BLaER1 treated with 17β-estradiol and CSF1 and Interleukin-3, amounts not matched to agents 10 nM and 100 nM (cell line): ENCODE data around the gene CCL4.
"Not testable (repeated sequence)": the region's sequence is repeated elsewhere in the genome, so short reads cannot be mapped to it uniquely, and the experiment has no call there.

Source experiments
- H3K27ac ChIP-seq, 11 experiments: shearing (Covaris generic); formaldehyde crosslinking; 2 replicates each; pipeline ENCODE4 v1.8.1; 2022
- H3K27me3 ChIP-seq, 11 experiments: shearing (Covaris generic); formaldehyde crosslinking; 2 replicates each; pipeline ENCODE4 v1.8.1; 2022
- H3K36me3 ChIP-seq, 11 experiments: shearing (Covaris generic); formaldehyde crosslinking; 2 replicates each; pipeline ENCODE4 v1.8.1; 2022
- H3K4me1 ChIP-seq, 10 experiments: shearing (Covaris generic); formaldehyde crosslinking; 2 replicates each; pipeline ENCODE4 v1.8.1; 2022
- H3K4me2 ChIP-seq, 11 experiments: shearing (Covaris generic); formaldehyde crosslinking; 2 replicates each; pipeline ENCODE4 v1.8.1; 2022
- H3K4me3 ChIP-seq, 10 experiments: shearing (Covaris generic); formaldehyde crosslinking; 2 replicates each; pipeline ENCODE4 v1.8.1; 2022
- H3K9ac ChIP-seq, 11 experiments: shearing (Covaris generic); formaldehyde crosslinking; 2 replicates each; pipeline ENCODE4 v1.8.1; 2022
- H3K9me3 ChIP-seq, 11 experiments: shearing (Covaris generic); formaldehyde crosslinking; replicated peaks in 1 of 11; 2 replicates each; pipeline ENCODE4 v1.8.1; 2022
- H4K20me1 ChIP-seq, 11 experiments: shearing (Covaris generic); formaldehyde crosslinking; 2 replicates each; pipeline ENCODE4 v1.8.1; 2022
- Cebpa-rat ChIP-seq, 11 experiments: shearing (Covaris generic); IDR thresholded peaks; 2 replicates each; pipeline ENCODE4 v1.8.1; 2022

The CCL4 gene

GRCh38 chr17:36108265-36108664, 4.6 kb downstream of the CCL4 start:
- peaks cover 0 to 14% (median 0%) of the 10 kb centered on the region in 11 experiments; a peak in 2 of 22 replicates for H3K36me3 ChIP-seq
- H3K27me3 ChIP-seq, H3K9ac ChIP-seq, H3K4me3 ChIP-seq, H4K20me1 ChIP-seq: not testable (repeated sequence)
- H3K4me1 ChIP-seq = peaks cover 28 to 59% (median 47%) of the 10 kb centered on the region in 10 experiments
- H3K9me3 ChIP-seq = peaks cover 22 to 36% (median 27%) of the 10 kb centered on the region in 11 experiments
- peak overlapping the region in 5 of 11 experiments; percentile 18 to 84 (median 49); a peak in 9 of 22 replicates for H3K27ac ChIP-seq
- peak in 8 of 11 experiments; percentile 18 to 81 (median 56); a peak in 9 of 22 replicates for TF ChIP-seq Cebpa-rat (IDR thresholded peaks at IDR 0.05)
- H3K4me2 ChIP-seq = peak overlapping the region in 10 of 11 experiments; percentile 7 to 93 (median 52); a peak in 15 of 22 replicates

GRCh38 chr17:36111068-36111490, 7.5 kb downstream of the CCL4 start:
- Histone ChIP-seq H3K4me3 (no peak overlapping the region), H3K9ac (no peak overlapping the region), H3K36me3 (peaks cover 0 to 14% (median 0%) of the 10 kb centered on the region in 11 experiments; a peak in 1 of 22 replicates), H3K27ac (no peak overlapping the region), H3K27me3 (no peaks in the 10 kb centered on the region), H4K20me1 (no peaks in the 10 kb centered on the region), H3K4me1 (peaks cover 5 to 32% (median 19%) of the 10 kb centered on the region in 10 experiments; a peak in 18 of 20 replicates), H3K4me2 (peak overlapping the region in 1 of 11 experiments; percentile 9; a peak in 1 of 22 replicates), H3K9me3 (peaks cover 25 to 54% (median 39%) of the 10 kb centered on the region in 11 experiments)
- no peak for TF ChIP-seq Cebpa-rat (IDR thresholded peaks at IDR 0.05)

- H3K4me2 ChIP-seq = no peak overlapping the region
- H3K4me3 ChIP-seq = no peak overlapping the region
- no peak for TF ChIP-seq Cebpa-rat (IDR thresholded peaks at IDR 0.05)
- H3K9me3 ChIP-seq = peaks cover 25 to 54% (median 39%) of the 10 kb centered on the region in 11 experiments
- no peak overlapping the region for H3K27ac ChIP-seq
- H3K4me1 ChIP-seq = peaks cover 4 to 26% (median 12%) of the 10 kb centered on the region in 10 experiments; a peak in 17 of 20 replicates
- H4K20me1 ChIP-seq = no peaks in the 10 kb centered on the region
- H3K9ac ChIP-seq = no peak overlapping the region
- peaks cover 0 to 14% (median 0%) of the 10 kb centered on the region in 11 experiments; a peak in 1 of 22 replicates for H3K36me3 ChIP-seq
- no peaks in the 10 kb centered on the region for H3K27me3 ChIP-seq
These were observed 8.9 kb downstream of the CCL4 start for GRCh38 chr17:36112572-36112971.

GRCh38 chr17:36113131-36113530, 9.5 kb downstream of the CCL4 start:
- Histone ChIP-seq H3K9me3 (peaks cover 25 to 54% (median 39%) of the 10 kb centered on the region in 11 experiments), H3K4me1 (peaks cover 3 to 25% (median 7%) of the 10 kb centered on the region in 10 experiments; a peak in 17 of 20 replicates), H3K36me3 (peaks cover 0 to 14% (median 0%) of the 10 kb centered on the region in 11 experiments; a peak in 1 of 22 replicates)
- not testable (repeated sequence) for H3K9ac ChIP-seq, H3K27ac ChIP-seq, H3K27me3 ChIP-seq, H3K4me2 ChIP-seq, H3K4me3 ChIP-seq, H4K20me1 ChIP-seq

GRCh38 chr17:36114971-36115648, 11.5 kb downstream of the CCL4 start:
- H3K9ac ChIP-seq, H3K4me2 ChIP-seq, H3K27me3 ChIP-seq, H3K4me3 ChIP-seq, H4K20me1 ChIP-seq, H3K27ac ChIP-seq: not testable (repeated sequence)
- peaks cover 0 to 21% (median 2%) of the 10 kb centered on the region in 10 experiments; a peak in 7 of 20 replicates for H3K4me1 ChIP-seq
- H3K36me3 ChIP-seq = peaks cover 0 to 14% (median 0%) of the 10 kb centered on the region in 11 experiments; a peak in 1 of 22 replicates
- peaks cover 24 to 62% (median 40%) of the 10 kb centered on the region in 11 experiments for H3K9me3 ChIP-seq

- H3K4me1 ChIP-seq = peaks cover 0 to 21% (median 2%) of the 10 kb centered on the region in 10 experiments; a peak in 7 of 20 replicates
- H3K9ac ChIP-seq, H4K20me1 ChIP-seq, H3K27ac ChIP-seq, H3K27me3 ChIP-seq, H3K4me2 ChIP-seq, H3K4me3 ChIP-seq: not testable (repeated sequence)
- H3K9me3 ChIP-seq = peaks cover 22 to 62% (median 40%) of the 10 kb centered on the region in 11 experiments
- H3K36me3 ChIP-seq = peaks cover 0 to 14% (median 0%) of the 10 kb centered on the region in 11 experiments; a peak in 1 of 22 replicates
These were observed 12.0 kb downstream of the CCL4 start for GRCh38 chr17:36115649-36115977.

- H3K27ac ChIP-seq = no peak overlapping the region
- no peaks in the 10 kb centered on the region for H4K20me1 ChIP-seq
- H3K27me3 ChIP-seq = no peaks in the 10 kb centered on the region
- H3K9me3 ChIP-seq = peaks cover 5 to 60% (median 27%) of the 10 kb centered on the region in 11 experiments
- H3K4me3 ChIP-seq = no peak overlapping the region
- no peak for TF ChIP-seq Cebpa-rat (IDR thresholded peaks at IDR 0.05)
- peak overlapping the region in 2 of 11 experiments; percentile 37 to 45; a peak in 4 of 22 replicates for H3K4me2 ChIP-seq
- 0 out of 22 replicates have a peak, but pooled peaks cover 0 to 1% (median 0%) of the 10 kb centered on the region in 11 experiments for H3K36me3 ChIP-seq
- no peak overlapping the region for H3K9ac ChIP-seq
- peaks cover 0 to 21% (median 0%) of the 10 kb centered on the region in 10 experiments; a peak in 4 of 20 replicates for H3K4me1 ChIP-seq
These were observed 14.1 kb downstream of the CCL4 start for GRCh38 chr17:36117505-36118382.

- Histone ChIP-seq H3K36me3 (no peaks in the 10 kb centered on the region), H3K4me3 (no peak overlapping the region), H3K4me2 (peak overlapping the region in 2 of 11 experiments; percentile 37 to 45; a peak in 2 of 22 replicates), H3K27me3 (no peaks in the 10 kb centered on the region), H4K20me1 (no peaks in the 10 kb centered on the region), H3K9me3 (peaks cover 1 to 55% (median 19%) of the 10 kb centered on the region in 11 experiments; a peak in 19 of 22 replicates), H3K9ac (no peak overlapping the region), H3K4me1 (peaks cover 0 to 21% (median 0%) of the 10 kb centered on the region in 10 experiments; a peak in 4 of 20 replicates), H3K27ac (no peak overlapping the region)
- no peak for TF ChIP-seq Cebpa-rat (IDR thresholded peaks at IDR 0.05)
These were observed 15.1 kb downstream of the CCL4 start for GRCh38 chr17:36118477-36119353.
